ENCODE results near the gene SFSWAP.
"Not testable (repeated sequence)": the region's sequence is repeated elsewhere in the genome, so short reads cannot be mapped to it uniquely, and the experiment has no call there.

Gene SFSWAP

DNA sequence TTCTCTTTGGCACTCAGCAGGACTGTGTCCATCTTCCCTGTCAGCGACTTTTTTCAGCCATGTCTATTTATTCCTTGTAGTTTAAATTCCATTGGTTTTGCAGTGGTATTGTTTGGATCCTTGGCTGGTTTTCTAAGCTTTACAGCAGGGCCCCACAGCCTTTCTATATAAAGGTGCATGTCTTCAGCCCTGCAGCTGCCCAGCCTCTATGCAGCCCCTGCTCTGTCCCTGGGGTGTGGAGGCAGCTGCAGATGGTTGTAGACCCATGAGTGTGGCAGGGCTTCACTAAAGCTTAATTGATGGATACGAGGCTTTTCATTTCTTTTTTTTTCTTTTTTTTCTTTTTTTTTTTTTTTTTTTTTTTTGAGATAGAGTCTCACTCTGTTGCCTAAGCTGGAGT is 29.7 kb downstream of the SFSWAP start:
- intact Hi-C loops (cut with DNase I; ENCODE audit: low total_unique reads), result no loop called here
- no peak for DNase-seq
- TF ChIP-seq, protein P1, sequence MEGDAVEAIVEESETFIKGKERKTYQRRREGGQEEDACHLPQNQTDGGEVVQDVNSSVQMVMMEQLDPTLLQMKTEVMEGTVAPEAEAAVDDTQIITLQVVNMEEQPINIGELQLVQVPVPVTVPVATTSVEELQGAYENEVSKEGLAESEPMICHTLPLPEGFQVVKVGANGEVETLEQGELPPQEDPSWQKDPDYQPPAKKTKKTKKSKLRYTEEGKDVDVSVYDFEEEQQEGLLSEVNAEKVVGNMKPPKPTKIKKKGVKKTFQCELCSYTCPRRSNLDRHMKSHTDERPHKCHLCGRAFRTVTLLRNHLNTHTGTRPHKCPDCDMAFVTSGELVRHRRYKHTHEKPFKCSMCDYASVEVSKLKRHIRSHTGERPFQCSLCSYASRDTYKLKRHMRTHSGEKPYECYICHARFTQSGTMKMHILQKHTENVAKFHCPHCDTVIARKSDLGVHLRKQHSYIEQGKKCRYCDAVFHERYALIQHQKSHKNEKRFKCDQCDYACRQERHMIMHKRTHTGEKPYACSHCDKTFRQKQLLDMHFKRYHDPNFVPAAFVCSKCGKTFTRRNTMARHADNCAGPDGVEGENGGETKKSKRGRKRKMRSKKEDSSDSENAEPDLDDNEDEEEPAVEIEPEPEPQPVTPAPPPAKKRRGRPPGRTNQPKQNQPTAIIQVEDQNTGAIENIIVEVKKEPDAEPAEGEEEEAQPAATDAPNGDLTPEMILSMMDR (IDR thresholded peaks at IDR 0.05), result no peak
- H3K4me1 ChIP-seq, result no peaks in the 10 kb centered on the region
- no peak overlapping the region for H3K4me3 ChIP-seq
- peaks cover 29 to 72% (median 50%) of the 10 kb centered on the region in 3 donors for H3K36me3 ChIP-seq
- no peaks in the 10 kb centered on the region for H3K27me3 ChIP-seq
- no peak overlapping the region for H3K27ac ChIP-seq
- H3K9me3 ChIP-seq, result peaks cover 0 to 3% (median 0%) of the 10 kb centered on the region in 3 donors

DNA sequence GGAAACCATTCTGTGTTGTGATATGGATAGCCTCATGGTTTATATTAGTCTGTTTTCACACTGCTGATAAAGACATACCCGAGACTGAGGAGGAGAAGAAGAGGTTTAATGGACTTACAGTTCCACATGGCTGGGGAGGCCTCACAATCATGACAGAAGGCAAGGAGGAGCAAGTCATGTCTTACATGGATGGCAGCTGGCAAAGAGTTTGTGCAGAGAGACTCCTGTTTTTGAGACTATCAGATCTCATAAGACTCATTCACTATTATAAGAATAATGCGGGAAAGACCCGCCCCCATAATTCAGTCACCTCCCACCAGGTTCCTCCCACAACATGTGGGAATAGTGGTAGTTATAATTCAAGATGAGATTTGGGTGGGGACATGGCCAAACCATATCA is 31.9 kb downstream of the SFSWAP start:
- H3K27ac ChIP-seq; H3K4me3 ChIP-seq; H3K9me3 ChIP-seq; DNase-seq; H3K4me1 ChIP-seq; H3K27me3 ChIP-seq; intact Hi-C loops (cut with DNase I; ENCODE audit: low total_unique reads): not testable (repeated sequence)
- H3K36me3 ChIP-seq, result peaks cover 34 to 77% (median 52%) of the 10 kb centered on the region in 3 donors

DNA sequence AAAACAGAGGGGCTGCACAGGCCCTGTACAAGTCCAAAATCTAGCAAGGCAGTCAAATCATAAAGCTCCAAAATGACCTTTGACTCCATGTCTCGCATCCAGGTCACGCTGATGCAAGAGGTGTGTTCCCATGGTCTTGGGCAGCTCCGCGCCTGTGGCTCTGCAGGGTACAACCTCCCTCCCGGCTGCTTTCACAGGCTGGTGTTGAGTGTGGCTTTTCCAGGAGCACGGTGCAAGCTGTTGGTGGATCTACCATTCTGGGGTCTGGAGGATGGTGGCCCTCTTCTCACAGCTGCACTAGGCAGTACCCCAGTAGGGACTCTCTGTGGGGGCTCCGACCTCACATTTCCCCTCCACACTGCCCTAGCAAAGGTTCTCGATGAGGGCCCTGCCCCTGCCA is 32.5 kb downstream of the SFSWAP start:
- H3K27ac ChIP-seq; intact Hi-C loops (cut with DNase I; ENCODE audit: low total_unique reads); H3K9me3 ChIP-seq; H3K4me3 ChIP-seq; H3K4me1 ChIP-seq; DNase-seq; H3K27me3 ChIP-seq: not testable (repeated sequence)
- H3K36me3 ChIP-seq, result peaks cover 34 to 84% (median 54%) of the 10 kb centered on the region in 3 donors

DNA sequence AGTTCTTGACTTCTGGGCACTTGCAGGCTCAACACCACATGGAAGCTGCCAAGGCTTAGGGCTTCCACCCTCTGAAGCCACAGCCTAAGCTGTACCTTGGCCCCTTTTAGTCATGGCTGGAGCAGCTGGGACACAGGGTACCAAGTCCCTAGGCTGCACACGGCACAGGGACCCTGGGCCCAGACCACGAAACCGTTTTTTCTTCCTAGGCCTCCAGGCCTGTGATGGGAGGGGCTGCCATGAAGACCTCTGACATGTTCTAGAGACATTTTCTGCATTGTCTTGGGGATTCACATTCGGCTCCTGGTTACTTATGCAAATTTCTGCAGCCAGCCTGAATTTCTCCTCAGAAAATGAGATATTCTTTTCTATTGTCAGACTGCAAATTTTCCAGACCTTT is 33.0 kb downstream of the SFSWAP start:
- H3K4me1 ChIP-seq; H3K9me3 ChIP-seq; intact Hi-C loops (cut with DNase I; ENCODE audit: low total_unique reads); DNase-seq; H3K27me3 ChIP-seq; H3K4me3 ChIP-seq; H3K27ac ChIP-seq: not testable (repeated sequence)
- H3K36me3 ChIP-seq, result peaks cover 34 to 88% (median 54%) of the 10 kb centered on the region in 3 donors

DNA sequence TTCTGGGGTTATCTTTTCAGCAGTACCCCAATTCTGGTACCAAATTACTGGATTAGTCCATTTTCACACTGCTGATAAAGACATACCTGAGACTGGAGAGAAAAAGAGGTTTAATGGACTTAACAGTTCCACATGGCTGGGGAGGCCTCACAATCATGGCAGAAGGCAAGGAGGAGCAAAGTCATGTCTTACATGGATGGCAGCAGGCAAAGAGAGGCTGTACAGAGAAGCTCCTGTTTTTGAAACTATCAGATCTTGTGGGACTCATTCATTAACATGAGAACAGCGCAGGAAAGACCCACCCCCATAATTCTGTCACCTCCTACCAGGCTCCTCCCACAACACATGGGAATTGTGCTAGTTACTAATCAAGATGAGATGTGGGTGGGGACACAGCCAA is 33.8 kb downstream of the SFSWAP start:
- H3K9me3 ChIP-seq; H3K4me1 ChIP-seq; intact Hi-C loops (cut with DNase I; ENCODE audit: low total_unique reads); H3K27me3 ChIP-seq; H3K27ac ChIP-seq; H3K4me3 ChIP-seq; DNase-seq: not testable (repeated sequence)
- H3K36me3 ChIP-seq, result peaks cover 33 to 94% (median 52%) of the 10 kb centered on the region in 3 donors

DNA sequence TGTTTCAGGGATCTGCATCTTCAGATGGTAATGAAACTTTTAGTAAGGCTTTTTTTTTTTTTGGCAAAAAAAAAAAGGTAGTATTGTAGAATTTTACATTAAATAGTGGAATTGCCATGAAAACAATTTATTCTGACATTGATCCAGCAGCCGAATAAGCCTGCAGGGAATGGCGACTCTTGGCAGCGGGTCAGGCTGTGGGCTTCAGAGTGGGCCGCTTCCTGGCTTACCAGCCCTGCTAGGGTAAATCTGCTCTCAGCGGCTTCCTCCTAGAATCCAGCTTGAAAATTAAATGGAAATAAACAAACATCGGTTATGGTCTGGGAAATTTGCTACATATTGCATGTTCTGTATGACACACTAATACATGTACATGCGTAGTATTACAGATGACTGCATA is 34.8 kb downstream of the SFSWAP start:
- Histone ChIP-seq H3K4me3 (no peak overlapping the region), H3K36me3 (peaks cover 26 to 94% (median 47%) of the 10 kb centered on the region in 3 donors), H3K27ac (no peak overlapping the region), H3K4me1 (no peaks in the 10 kb centered on the region), H3K9me3 (peaks cover 0 to 3% (median 0%) of the 10 kb centered on the region in 3 donors), H3K27me3 (no peaks in the 10 kb centered on the region)
- TF ChIP-seq, protein P1 (IDR thresholded peaks at IDR 0.05), result no peak
- DNase-seq, result no peak
- intact Hi-C loops (cut with DNase I; ENCODE audit: low total_unique reads), result no loop called here

DNA sequence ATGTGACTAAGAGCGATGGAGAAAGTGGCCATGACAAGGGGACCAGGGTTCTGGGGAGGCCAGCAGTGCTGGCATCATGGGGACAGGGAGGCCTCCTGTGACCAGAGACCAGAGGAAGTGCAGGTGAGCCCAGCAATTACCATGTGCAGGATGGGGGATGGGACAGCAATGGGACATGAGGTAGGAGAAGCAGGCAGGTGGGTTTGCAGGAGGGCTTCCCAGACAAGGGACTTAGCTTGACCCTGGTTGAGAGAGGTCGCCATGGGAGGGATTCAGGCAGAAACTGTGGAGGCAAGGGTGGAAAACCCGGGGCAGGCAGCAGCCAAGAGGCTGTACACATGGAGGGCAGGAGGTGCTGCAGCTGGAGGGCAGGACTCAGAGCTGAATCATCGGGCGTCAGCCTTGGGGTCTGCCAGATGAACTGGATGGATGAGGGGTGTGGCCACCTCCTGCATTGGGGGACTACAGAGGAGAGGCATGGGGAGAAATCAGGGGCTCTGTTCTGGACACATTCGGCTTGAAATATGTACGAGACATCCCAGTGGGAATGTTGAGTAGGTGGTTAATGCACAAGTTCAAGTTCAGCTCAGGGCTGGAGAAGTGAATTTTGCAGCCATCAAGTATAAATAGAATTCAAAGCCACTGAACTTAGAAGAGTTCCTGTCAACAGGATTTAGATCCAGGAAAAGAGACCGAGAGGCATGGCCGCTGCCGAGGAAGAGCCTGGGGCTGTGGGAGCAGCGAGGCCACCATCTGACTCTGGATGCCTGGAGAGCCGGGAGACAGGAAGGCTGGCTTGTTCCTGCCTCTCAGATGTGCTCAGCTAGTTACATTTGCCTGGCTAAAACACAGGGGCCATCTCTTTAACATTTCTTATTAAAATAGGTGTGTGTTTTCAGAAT is 36.6 kb downstream of the SFSWAP start:
- DNase-seq, result no peak
- peaks cover 0 to 3% (median 0%) of the 10 kb centered on the region in 3 donors for H3K9me3 ChIP-seq
- no peak overlapping the region for H3K27ac ChIP-seq
- intact Hi-C loops (cut with DNase I; ENCODE audit: low total_unique reads), result no loop called here
- H3K27me3 ChIP-seq, result no peaks in the 10 kb centered on the region
- H3K36me3 ChIP-seq, result peaks cover 31 to 94% (median 50%) of the 10 kb centered on the region in 3 donors
- no peak overlapping the region for H3K4me3 ChIP-seq
- TF ChIP-seq, protein P1 (IDR thresholded peaks at IDR 0.05), result no peak
- H3K4me1 ChIP-seq, result no peaks in the 10 kb centered on the region
